HG02852 (cell line): ENCODE measurements around the gene KCNT1.

ENCODE experiments used
- ATAC-seq: cut with Tn5 transposase; IDR thresholded peaks from one replicate; pipeline ENCODE4 v1.9.1; 2021; ENCODE audit warnings: mild to moderate bottlenecking, moderate library complexity; ENCODE audit not compliant: unreplicated experiment

Gene KCNT1

DNA sequence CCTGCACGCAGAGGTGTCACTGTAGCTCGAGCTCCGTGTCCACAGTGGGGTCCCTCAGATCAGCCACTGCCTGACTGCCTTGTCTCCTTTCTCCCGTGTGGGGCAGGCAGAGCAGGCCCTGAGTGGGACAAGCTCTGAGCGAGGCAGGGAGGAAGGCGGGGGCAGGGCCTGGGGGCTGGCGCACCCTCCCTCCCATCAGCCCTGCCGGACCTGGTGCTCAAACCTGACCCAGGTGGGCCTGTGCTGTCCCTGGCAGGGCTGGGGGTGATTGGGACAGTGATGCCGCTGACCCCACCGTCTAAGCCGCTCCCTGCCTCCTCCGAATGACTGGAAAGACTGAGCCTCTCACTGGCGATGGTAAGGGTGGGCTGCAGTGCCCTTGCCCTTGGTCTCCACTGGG lies 60.9 kb downstream of the KCNT1 start:
- no peak for ATAC-seq

- ATAC-seq, result no peak
These were observed 61.9 kb downstream of the KCNT1 start for GRCh38 chr9:135763716-135764446.

DNA sequence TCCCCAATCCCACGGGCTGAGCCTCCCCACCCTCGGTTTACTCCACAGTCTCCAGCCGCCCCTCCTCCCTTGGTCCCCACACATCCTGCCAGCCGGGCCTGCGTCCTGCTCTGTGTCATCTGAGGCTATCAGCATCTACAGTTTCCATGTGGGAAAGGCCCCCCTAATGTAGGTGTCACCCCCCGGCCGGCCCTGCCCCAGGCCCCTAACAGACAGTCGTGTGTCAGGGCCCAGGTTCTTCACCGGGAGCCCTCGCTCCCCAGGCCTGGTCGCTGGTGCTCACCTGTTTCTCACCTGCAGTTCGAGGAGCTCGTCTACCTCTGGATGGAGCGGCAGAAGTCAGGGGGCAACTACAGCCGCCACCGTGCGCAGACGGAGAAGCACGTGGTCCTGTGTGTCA lies 62.7 kb downstream of the KCNT1 start:
- ATAC-seq, result no peak

GRCh38 chr9:135765416-135765815 lies 63.4 kb downstream of the KCNT1 start:
- ATAC-seq, result no peak

DNA sequence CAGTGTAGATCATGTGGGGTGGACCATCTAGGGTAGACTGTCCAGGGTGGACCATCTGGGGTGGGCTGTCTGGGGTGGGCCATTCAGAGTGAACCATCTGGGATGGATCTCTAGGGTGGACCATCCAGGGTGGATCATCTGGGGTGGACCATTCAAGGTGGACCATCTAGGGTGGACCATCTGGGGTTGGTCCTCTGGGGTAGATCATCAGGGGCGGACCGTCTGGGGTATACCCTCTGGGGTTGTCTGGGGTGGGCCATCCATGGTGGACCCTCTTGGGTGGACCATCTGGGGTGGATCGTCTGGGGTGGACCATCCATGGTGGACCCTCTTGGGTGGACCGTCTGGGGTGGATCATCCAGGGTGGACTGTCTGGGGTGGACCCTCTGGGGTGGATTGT lies 64.3 kb downstream of the KCNT1 start:
- ATAC-seq, result no peak

DNA sequence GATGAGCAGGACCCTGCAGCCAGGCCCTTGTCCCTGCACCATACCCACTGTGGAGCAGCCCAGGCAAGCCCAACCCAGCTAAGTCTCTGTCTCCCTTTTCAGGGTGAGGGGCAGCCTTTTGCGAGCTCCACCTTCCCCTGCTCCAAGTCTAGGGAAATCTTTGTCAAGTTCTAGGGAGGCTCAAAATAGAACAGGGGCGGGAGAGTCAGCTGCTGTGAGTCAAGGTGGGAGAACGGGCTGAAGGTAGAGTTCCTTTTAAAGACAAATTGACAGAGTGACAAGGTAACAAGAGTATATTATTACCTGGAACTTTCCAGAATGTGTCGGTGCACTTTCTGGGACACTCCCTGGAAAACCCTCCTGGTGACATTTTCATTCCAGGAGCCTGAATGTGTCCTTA lies 64.7 kb downstream of the KCNT1 start:
- ATAC-seq, result no peak

- no peak for ATAC-seq
These were observed 66.7 kb downstream of the KCNT1 start for GRCh38 chr9:135768516-135769218.

DNA sequence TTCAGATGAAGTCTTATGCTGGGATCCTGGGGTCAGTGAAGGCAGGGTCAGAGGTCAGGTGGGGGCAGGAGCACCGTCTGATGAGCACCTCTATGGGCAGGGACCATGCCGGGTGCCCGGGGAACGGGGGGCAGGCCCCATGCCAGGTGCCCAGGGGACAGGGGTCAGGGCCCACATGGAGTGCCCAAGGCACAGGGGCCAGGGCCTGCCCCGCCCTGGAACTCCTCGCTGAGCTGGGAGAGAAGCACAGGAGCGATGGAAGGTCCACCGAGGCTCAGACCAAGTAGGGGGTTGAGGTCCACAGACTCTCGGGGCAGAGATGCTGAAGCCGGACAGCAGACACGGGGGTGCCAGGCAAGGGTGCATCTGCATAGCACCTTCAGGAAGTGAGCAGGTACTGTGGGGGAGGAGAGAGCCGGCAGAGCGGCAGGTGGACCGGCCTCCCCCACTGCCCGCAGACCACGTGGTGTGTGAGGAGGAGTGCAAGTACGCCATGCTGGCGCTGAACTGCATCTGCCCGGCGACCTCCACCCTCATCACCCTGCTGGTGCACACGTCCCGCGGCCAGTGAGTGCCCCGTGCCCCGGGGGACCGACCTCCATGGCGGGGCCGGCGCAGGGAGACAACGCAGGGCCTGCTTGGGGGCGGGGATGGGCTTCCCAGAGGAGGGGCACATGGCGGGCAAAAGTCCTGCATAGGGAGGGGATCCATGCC lies 67.7 kb downstream of the KCNT1 start:
- ATAC-seq, result no peak

- ATAC-seq, result no peak
These were observed 68.2 kb downstream of the KCNT1 start for GRCh38 chr9:135770203-135770535.

- ATAC-seq, result no peak
These were observed 68.8 kb downstream of the KCNT1 start for GRCh38 chr9:135770771-135771170.

- no peak for ATAC-seq
These were observed 69.5 kb downstream of the KCNT1 start for GRCh38 chr9:135771401-135772051.

GRCh38 chr9:135772056-135772646 lies 70.2 kb downstream of the KCNT1 start:
- ATAC-seq, result no peak

- no peak for ATAC-seq
These were observed 70.9 kb downstream of the KCNT1 start for GRCh38 chr9:135772702-135773493.

DNA sequence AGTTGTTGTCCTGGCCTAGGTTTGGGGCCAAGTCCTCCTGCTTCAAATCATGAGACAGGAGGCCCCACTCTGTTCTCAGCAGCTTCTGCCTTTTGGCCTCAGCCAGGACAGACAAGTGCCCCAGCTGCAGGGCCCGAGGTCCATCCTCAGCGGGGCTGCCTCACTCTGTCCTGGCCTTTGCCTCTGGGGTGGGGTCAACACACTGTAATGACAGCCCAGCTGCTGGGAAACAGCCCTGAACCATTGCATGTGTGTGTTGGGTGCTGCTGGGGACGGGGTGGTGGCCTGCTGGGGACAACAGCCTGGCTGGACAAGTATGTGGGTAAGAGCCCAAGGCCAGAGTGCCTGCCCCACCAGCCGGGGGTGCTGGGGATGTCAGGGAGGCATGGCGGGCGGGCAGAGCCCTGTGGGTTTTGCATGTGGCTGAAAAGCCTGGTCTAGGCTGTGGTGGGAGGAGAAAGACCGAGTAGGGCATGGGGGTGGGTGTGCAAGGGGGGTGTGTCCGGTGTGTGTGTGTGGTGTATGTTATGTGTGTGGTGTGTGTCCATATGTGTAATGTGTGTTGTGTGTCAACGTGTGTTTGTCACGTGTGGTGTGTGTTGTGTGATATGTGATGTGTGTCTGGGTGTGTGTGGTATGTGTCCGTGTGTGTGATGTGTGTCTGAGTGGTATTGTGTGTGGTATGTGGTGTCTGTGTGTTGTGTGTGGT lies 71.7 kb downstream of the KCNT1 start:
- ATAC-seq, result no peak

DNA sequence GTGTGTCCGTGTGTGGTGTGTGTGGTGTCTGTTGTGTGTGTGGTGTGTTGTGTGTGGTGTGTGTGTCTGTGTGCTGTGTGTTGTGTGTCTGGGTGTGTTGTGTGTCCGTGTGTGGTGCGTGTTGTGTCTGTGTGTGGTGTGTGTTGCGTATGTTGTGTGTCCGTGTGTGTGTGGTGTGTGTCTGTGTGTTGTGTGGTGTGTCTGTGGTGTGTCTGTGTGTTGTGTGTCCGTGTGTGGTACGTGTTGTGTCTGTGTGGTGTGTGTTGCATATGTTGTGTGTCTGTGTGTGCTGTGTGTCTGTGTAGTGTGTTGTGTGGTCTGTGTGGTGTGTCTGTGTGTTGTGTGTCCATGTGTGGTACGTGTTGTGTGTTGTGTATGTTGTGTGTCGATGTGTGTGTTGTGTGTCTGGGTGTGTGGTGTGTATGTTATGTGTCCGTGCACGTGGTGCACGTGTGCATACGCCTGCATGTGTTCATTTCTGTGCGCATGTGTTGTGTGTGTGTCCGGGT lies 72.3 kb downstream of the KCNT1 start:
- no peak for ATAC-seq

DNA sequence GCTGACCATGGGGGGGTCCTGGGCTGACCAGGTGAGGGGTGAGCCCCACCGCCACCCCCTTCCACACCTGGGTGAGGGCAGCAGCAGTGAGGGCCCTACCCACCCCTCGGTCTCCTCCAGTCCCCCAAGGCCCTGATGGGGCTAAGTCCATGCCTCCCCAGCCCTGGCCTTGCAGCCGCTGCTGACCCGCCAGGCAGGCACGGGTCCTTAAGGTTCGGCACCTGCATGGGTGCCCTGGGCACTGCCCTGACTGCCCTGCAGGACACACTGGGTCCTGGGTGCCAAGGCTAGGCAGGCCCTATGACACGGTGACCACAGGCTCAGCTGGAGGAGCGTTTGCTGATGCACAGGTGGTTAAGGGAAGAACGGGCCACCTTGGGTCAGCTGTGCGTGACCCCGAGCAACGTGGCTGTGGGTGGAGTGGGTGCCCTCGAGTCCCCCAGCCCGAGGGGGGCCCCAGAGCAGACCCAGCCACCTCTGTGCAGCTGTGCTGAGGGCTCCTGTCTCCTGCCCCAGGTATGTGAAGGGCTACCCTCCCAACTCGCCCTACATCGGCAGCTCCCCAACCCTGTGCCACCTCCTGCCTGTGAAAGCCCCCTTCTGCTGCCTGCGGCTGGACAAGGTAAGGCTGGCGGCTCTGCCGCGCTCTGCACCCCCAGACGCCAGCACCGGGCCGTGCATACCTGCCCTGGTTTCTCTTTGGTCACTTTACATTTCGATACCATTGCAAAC lies 73.0 kb downstream of the KCNT1 start:
- ATAC-seq, result no peak

- ATAC-seq, result no peak
These were observed 73.9 kb downstream of the KCNT1 start for GRCh38 chr9:135775911-135776310.

GRCh38 chr9:135776893-135777622 lies 75.1 kb downstream of the KCNT1 start:
- no peak for ATAC-seq
